Kidney epithelial cell (primary cell): ENCODE measurements around the gene PSMA6. TPM values are rescaled to one million over a fixed set of nuclear protein-coding genes. Genes with fewer than 3 reads are reported as not detected.
A peak's percentile ranks its signal among the peaks of the same experiment; 100 is the strongest.

Source experiments
- DNase-seq: peaks from one replicate; pipeline ENCODE4 v3.0.0-alpha.2; 2010; ENCODE audit warnings: low read depth
- H3K27me3 ChIP-seq: 2 replicates; pipeline ENCODE4 v1.6.0; 2011; ENCODE audit warnings: low read length; ENCODE audit not compliant: control insufficient read depth, insufficient read depth
- H3K36me3 ChIP-seq: 2 replicates; pipeline ENCODE4 v1.5.1; 2011; ENCODE audit warnings: low read length; ENCODE audit not compliant: control insufficient read depth, insufficient read depth
- H3K4me3 ChIP-seq: 2 replicates; pipeline ENCODE4 v1.5.1; 2011; ENCODE audit warnings: low read depth, mild to moderate bottlenecking, control low read depth, low read length
- CTCF ChIP-seq: IDR thresholded peaks from 2 replicates; pipeline ENCODE4 v1.5.1; 2011; ENCODE audit warnings: mild to moderate bottlenecking, moderate library complexity, low read length, control low read depth, inconsistent platforms; ENCODE audit not compliant: insufficient read depth, poor library complexity, severe bottlenecking
- total RNA-seq: library from RNA; depleted of rRNA; stranded (reverse); fragments of >200 nt; gene quantifications from 2 replicates; pipeline ENCODE4 v1.2.3, GENCODE V29; 2015

PSMA6 gene
- total RNA-seq, 1 donor from 2014 or later, result 214 TPM

- Histone ChIP-seq H3K36me3 (no peaks in the 10 kb centered on the region), H3K27me3 (no peaks in the 10 kb centered on the region), H3K4me3 (no peak overlapping the region)
- TF ChIP-seq CTCF, result no peak
- DNase-seq, result no peak
These were observed 36.5 kb upstream of the PSMA6 start for GRCh38 chr14:35255711-35256110.

GRCh38 chr14:35257809-35258208 is 34.4 kb upstream of the PSMA6 start:
- Histone ChIP-seq H3K36me3 (no peaks in the 10 kb centered on the region), H3K4me3 (no peak overlapping the region), H3K27me3 (no peaks in the 10 kb centered on the region)
- TF ChIP-seq CTCF, result no peak
- DNase-seq, result no peak

- no peak for TF ChIP-seq CTCF
- DNase-seq, result no peak
These were observed 33.8 kb upstream of the PSMA6 start for GRCh38 chr14:35258420-35258819.

GRCh38 chr14:35261774-35262173 is 30.4 kb upstream of the PSMA6 start:
- H3K4me3 ChIP-seq, result no peak overlapping the region
- H3K36me3 ChIP-seq, result no peaks in the 10 kb centered on the region
- DNase-seq, result no peak
- TF ChIP-seq CTCF, result peak; percentile 5
- no peaks in the 10 kb centered on the region for H3K27me3 ChIP-seq

More at GRCh38 chr14:35258420-35258819, 33.8 kb upstream of the PSMA6 start:
- no peak overlapping the region for H3K4me3 ChIP-seq
- H3K36me3 ChIP-seq, result no peaks in the 10 kb centered on the region
- H3K27me3 ChIP-seq, result no peaks in the 10 kb centered on the region

- H3K36me3 ChIP-seq, result no peaks in the 10 kb centered on the region
- DNase-seq, result no peak
- TF ChIP-seq CTCF, result no peak
- H3K27me3 ChIP-seq, result no peaks in the 10 kb centered on the region
- no peak overlapping the region for H3K4me3 ChIP-seq
These were observed 29.7 kb upstream of the PSMA6 start for GRCh38 chr14:35262436-35262835.

GRCh38 chr14:35268946-35269345 is 23.2 kb upstream of the PSMA6 start:
- no peak for TF ChIP-seq CTCF

More at GRCh38 chr14:35268946-35269345, 23.2 kb upstream of the PSMA6 start:
- DNase-seq, result no peak
- Histone ChIP-seq H3K4me3 (no peak overlapping the region), H3K27me3 (no peaks in the 10 kb centered on the region), H3K36me3 (no peaks in the 10 kb centered on the region)
